ENCODE data around the gene PFN1.

DNA sequence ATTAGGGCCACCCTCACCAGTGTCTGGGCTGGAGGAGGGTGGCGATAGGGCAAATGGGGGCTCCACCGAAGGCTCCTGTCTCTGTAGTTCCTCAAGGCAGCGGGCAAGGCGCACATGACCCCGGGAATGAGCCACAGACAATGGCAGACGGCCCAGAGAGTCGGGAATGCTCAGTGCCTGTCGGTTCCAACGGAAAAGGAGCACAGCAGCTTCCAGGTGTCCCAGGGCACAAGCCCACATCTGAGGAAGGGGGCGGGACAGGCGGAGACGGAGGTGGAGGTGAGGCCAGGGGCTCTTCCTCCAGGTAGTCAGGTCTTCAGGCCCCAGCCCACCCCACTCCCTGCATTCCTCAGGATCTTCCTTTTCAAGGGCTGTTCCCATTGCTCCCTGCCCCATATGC is 24.4 kb upstream of the PFN1 start:
- TF ChIP-seq CTCF (IDR thresholded peaks at IDR 0.05) (no peak), EP300 (IDR thresholded peaks at IDR 0.05) (no peak)
